Brain microvascular endothelial cell (primary cell): ENCODE data around the gene CBLB.

Experiments
- DNase-seq: peaks from one replicate; pipeline ENCODE4 v3.0.0-alpha.2; 2020
- H3K27ac ChIP-seq: fragments of 250-450 bp; sonication (Bioruptor Pico); 2 replicates; pipeline ENCODE4 v1.5.1; 2020; ENCODE audit warnings: mild to moderate bottlenecking, moderate library complexity
- H3K27me3 ChIP-seq: fragments of 250-450 bp; sonication (Bioruptor Pico); replicated peaks from 2 replicates; pipeline ENCODE4 v1.5.1; 2020; ENCODE audit warnings: mild to moderate bottlenecking
- H3K36me3 ChIP-seq: fragments of 250-450 bp; sonication (Bioruptor Pico); replicated peaks from 2 replicates; pipeline ENCODE4 v1.5.1; 2020; ENCODE audit warnings: mild to moderate bottlenecking
- H3K4me3 ChIP-seq: 2 replicates; pipeline ENCODE4 v1.5.1; 2011; ENCODE audit warnings: low read depth, mild to moderate bottlenecking, control low read depth, low read length, moderate library complexity
- in situ Hi-C: cut with HindIII; loops from 2 replicates; pipeline ENCODE4 v1.10.0; 2017; ENCODE audit warnings: low sequenced_read_pairs, low pct_ligation_motif_present
- TF ChIP-seq, protein P1 (sequence below): IDR thresholded peaks from 2 replicates; pipeline ENCODE4 v1.5.1; 2011; ENCODE audit warnings: low read depth, mild to moderate bottlenecking, moderate library complexity, low read length, control low read depth, inconsistent platforms; ENCODE audit errors: missing control alignments

Gene CBLB

DNA sequence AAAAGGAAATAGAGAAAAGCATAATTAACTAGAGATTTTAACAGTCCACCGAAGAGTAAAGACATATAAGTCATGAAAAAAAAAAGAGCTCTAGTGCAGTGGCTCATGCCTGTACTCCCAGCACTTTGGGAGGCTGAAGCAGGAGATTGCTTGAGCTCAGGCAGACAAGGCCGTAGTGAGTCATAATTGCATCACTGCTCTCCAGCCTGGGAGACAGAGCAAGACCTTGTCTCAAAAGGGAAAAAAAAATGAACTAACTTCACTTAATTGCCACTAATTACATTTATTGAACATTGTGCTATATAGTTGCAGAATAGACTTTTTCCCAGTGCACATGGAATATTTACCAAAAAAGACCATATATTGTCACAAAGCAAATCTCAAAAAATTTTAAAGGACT is 221.8 kb downstream of the CBLB start:
- DNase-seq = peak; percentile 96
- TF ChIP-seq, protein P1, sequence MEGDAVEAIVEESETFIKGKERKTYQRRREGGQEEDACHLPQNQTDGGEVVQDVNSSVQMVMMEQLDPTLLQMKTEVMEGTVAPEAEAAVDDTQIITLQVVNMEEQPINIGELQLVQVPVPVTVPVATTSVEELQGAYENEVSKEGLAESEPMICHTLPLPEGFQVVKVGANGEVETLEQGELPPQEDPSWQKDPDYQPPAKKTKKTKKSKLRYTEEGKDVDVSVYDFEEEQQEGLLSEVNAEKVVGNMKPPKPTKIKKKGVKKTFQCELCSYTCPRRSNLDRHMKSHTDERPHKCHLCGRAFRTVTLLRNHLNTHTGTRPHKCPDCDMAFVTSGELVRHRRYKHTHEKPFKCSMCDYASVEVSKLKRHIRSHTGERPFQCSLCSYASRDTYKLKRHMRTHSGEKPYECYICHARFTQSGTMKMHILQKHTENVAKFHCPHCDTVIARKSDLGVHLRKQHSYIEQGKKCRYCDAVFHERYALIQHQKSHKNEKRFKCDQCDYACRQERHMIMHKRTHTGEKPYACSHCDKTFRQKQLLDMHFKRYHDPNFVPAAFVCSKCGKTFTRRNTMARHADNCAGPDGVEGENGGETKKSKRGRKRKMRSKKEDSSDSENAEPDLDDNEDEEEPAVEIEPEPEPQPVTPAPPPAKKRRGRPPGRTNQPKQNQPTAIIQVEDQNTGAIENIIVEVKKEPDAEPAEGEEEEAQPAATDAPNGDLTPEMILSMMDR = no peak
- H3K4me3 ChIP-seq = no peak overlapping the region
- no peaks in the 10 kb centered on the region for H3K36me3 ChIP-seq
- H3K27ac ChIP-seq = peak overlapping the region; percentile 23
- in situ Hi-C loops = no loop called here
- H3K27me3 ChIP-seq = no peaks in the 10 kb centered on the region

DNA sequence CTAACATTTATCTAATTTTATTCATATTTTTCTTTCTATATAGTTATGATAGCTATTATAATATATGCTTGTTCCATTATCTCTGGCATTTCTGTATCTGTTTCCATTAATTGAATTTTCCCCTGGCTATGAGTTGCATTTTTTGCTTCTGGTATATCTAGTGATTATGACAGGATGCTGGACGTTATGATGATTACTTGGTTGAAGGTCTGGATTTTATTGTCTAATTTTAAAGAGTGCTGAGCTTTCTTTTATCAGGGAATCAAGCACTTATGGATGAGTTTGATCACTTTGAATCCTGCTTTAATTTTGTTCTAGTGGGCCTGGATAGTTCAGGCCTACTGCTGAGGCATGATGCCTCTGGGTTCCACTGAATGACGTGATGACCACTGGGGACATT is 229.7 kb downstream of the CBLB start:
- H3K4me3 ChIP-seq = no peak overlapping the region
- no peaks in the 10 kb centered on the region for H3K27me3 ChIP-seq
- DNase-seq = no peak
- H3K27ac ChIP-seq = no peak overlapping the region
- in situ Hi-C loops = no loop called here
- TF ChIP-seq, protein P1 = no peak
- H3K36me3 ChIP-seq = no peaks in the 10 kb centered on the region

DNA sequence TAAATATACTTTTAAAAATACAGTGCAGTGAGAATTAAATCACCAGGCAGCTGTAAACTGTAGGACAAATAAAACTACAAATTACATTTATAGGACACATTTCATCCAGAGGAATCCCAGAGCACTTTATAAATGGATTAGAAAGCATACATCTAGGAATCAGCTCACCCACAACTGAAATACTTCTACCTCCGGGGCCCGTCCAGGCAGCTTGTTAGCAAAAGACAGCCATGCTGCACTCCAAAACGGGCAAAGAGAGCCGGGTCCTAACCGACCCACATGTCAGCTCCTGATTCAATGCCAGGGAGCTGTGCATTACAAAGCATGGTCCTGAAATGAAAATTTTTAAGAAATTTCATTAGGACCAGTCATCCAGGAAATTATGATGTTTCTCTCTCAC is 234.1 kb downstream of the CBLB start:
- Histone ChIP-seq H3K4me3 (no peak overlapping the region), H3K36me3 (no peaks in the 10 kb centered on the region), H3K27ac (no peak overlapping the region), H3K27me3 (no peaks in the 10 kb centered on the region)
- in situ Hi-C loops = no loop called here
- TF ChIP-seq, protein P1 = no peak
- DNase-seq = no peak

DNA sequence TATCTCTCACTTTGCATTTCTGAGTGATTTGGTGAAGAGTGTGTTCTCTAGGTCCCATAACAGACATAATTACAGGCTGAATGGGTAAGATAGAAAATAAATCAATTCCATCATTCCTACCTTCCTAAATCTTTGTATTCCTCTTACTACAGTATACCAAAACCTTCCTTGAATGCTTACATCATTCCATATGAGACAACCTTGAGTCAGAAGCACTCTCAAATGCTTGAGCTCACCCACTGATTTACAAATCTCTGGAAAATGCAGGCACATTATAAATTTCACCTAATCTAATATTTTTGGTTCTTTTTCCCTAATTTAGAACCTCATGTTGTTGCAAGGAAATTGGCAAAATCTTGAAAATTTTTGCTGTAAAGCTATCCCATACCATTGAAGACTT is 239.1 kb downstream of the CBLB start:
- TF ChIP-seq, protein P1 = no peak
- in situ Hi-C loops = no loop called here
- DNase-seq = no peak
- Histone ChIP-seq H3K27me3 (no peaks in the 10 kb centered on the region), H3K36me3 (no peaks in the 10 kb centered on the region), H3K4me3 (no peak overlapping the region), H3K27ac (no peak overlapping the region)

- TF ChIP-seq, protein P1 = no peak
- in situ Hi-C loops = no loop called here
- no peak overlapping the region for H3K4me3 ChIP-seq
Observed at GRCh38 chr3:105626739-105627138, 242.1 kb downstream of the CBLB start.

GRCh38 chr3:105622169-105622568 is 246.6 kb downstream of the CBLB start:
- no peak for DNase-seq
- H3K27ac ChIP-seq = no peak overlapping the region
- in situ Hi-C loops = no loop called here
- H3K27me3 ChIP-seq = no peaks in the 10 kb centered on the region
- H3K4me3 ChIP-seq = no peak overlapping the region
- H3K36me3 ChIP-seq = no peaks in the 10 kb centered on the region
- TF ChIP-seq, protein P1 = no peak

More at GRCh38 chr3:105626739-105627138, 242.1 kb downstream of the CBLB start:
- DNase-seq = no peak
- no peak overlapping the region for H3K27ac ChIP-seq
- H3K36me3 ChIP-seq = no peaks in the 10 kb centered on the region
- no peaks in the 10 kb centered on the region for H3K27me3 ChIP-seq
